HCT116 (cell line): ENCODE results near the gene FOXP2. TPM values are rescaled to one million over a fixed set of nuclear protein-coding genes. Genes with fewer than 3 reads are reported as not detected.

Experiments
- ATAC-seq: fragments of 200-7000 bp; cut with Tn5 transposase; 2 replicates; pipeline ENCODE4 v1.9.1; 2020; ENCODE audit warnings: mild to moderate bottlenecking, moderate library complexity
- BruUV-seq: library from RNA; stranded (reverse); fragments of 400-500 nt; replicated peaks from 2 replicates; lab custom pipeline; 2021; lab: Mats Ljungman, UMichigan
- CTCF ChIA-PET: fragments of 300-600 bp; sonication (Branson Sonifier 250); formaldehyde crosslinking; loops from one replicate; lab custom pipeline; 2021; ENCODE audit warnings: antibody characterized with exemption; lab: Charles Lee
- POLR2A ChIA-PET: fragments of 300-600, 350-600 bp; sonication (Branson Sonifier 250); formaldehyde crosslinking; loops from one replicate; lab custom pipeline; 2021; ENCODE audit warnings: antibody characterized with exemption; lab: Charles Lee
- RAD21 ChIA-PET, 2 experiments: fragments of 300-600 bp; sonication (Branson Sonifier 250); formaldehyde crosslinking; loops; one replicate each; lab custom pipeline; 2023; ENCODE audit warnings: low total read pairs in 2 of 2; ENCODE audit not compliant: uncharacterized antibody in 2 of 2, unreplicated experiment in 2 of 2, low non-redundant PET in 1 of 2; lab: Charles Lee
- DNase-seq: peaks from one replicate; pipeline ENCODE4 v3.0.0-alpha.2; 2010; ENCODE audit warnings: low read depth, low spot score
- H2AFZ ChIP-seq: fragments of 200-600 bp; shearing (Covaris generic), sonication (generic); 2 replicates; pipeline ENCODE4 v1.6.1; 2017; ENCODE audit warnings: low read depth, mixed run types, mixed read lengths, antibody characterized with exemption, low read length; ENCODE audit not compliant: poor library complexity, severe bottlenecking
- H3K27ac ChIP-seq: 2 replicates; pipeline ENCODE4 v1.5.1; 2012; ENCODE audit warnings: low read depth, low read length
- H3K27me3 ChIP-seq: fragments of 200-600 bp; sonication (generic); 2 replicates; pipeline ENCODE4 v1.6.1; 2016; ENCODE audit warnings: mixed run types, low read length, mixed read lengths; ENCODE audit not compliant: insufficient read depth
- H3K36me3 ChIP-seq, 2 experiments: fragments of 200-500 bp in 1 of 2; fragments of 200-600 bp in 1 of 2; sonication (Bioruptor generic) in 1 of 2; sonication (generic) in 1 of 2; 2 replicates each; pipeline versions ENCODE4 v1.5.1 to v1.6.1; 2014 to 2016; ENCODE audit warnings: low read length in 2 of 2, inconsistent platforms in 1 of 2, mixed read lengths in 1 of 2, mixed run types in 1 of 2; ENCODE audit not compliant: insufficient read depth in 2 of 2, control insufficient read depth in 1 of 2
- H3K4me1 ChIP-seq, 2 experiments: fragments of 200-600 bp in 1 of 2; sonication (generic) in 1 of 2; 2 replicates each; pipeline versions ENCODE4 v1.5.1 to v1.6.1; 2012 to 2017; ENCODE audit warnings: low read length in 2 of 2, inconsistent platforms in 1 of 2, mild to moderate bottlenecking in 1 of 2, mixed read lengths in 1 of 2, mixed run types in 1 of 2, moderate library complexity in 1 of 2; ENCODE audit not compliant: insufficient read depth in 2 of 2, control insufficient read depth in 1 of 2
- H3K4me2 ChIP-seq: fragments of 200-600 bp; sonication (generic); 2 replicates; pipeline ENCODE4 v1.6.1; 2017; ENCODE audit warnings: mixed run types, low read length, mixed read lengths
- H3K4me3 ChIP-seq, 2 experiments: fragments of 200-600 bp in 1 of 2; sonication (generic) in 1 of 2; replicated peaks in 1 of 2; 2 replicates each; pipeline ENCODE4 v1.5.1; 2011 to 2016; ENCODE audit warnings: low read length in 2 of 2, control low read depth in 1 of 2, low read depth in 1 of 2, mild to moderate bottlenecking in 1 of 2, mixed read lengths in 1 of 2, mixed run types in 1 of 2
- H3K79me2 ChIP-seq: fragments of 200-600 bp; sonication (generic); 2 replicates; pipeline ENCODE4 v1.6.1; 2017; ENCODE audit warnings: mild to moderate bottlenecking, mixed run types, low read length, moderate library complexity, mixed read lengths; ENCODE audit not compliant: insufficient read depth
- H3K9ac ChIP-seq: fragments of 200-600 bp; sonication (generic); 2 replicates; pipeline ENCODE4 v1.6.1; 2016; ENCODE audit warnings: low read length, mixed read lengths
- H3K9me2 ChIP-seq: fragments of 200-600 bp; sonication (generic), shearing (Covaris generic); 2 replicates; pipeline ENCODE4 v1.6.1; 2017; ENCODE audit warnings: mixed run types, mild to moderate bottlenecking, moderate library complexity; ENCODE audit not compliant: insufficient read depth
- H3K9me3 ChIP-seq, 2 experiments: fragments of 200-500 bp in 1 of 2; fragments of 200-600 bp in 1 of 2; sonication (Bioruptor generic) in 1 of 2; sonication (generic) in 1 of 2; 2 replicates each; pipeline ENCODE4 v1.6.1; 2014 to 2017; ENCODE audit warnings: low read length in 2 of 2, mixed read lengths in 2 of 2, inconsistent platforms in 1 of 2, low read depth in 1 of 2, mild to moderate bottlenecking in 1 of 2, mixed run types in 1 of 2, moderate library complexity in 1 of 2; ENCODE audit not compliant: control insufficient read depth in 1 of 2, insufficient read depth in 1 of 2
- H4K20me1 ChIP-seq: fragments of 200-600 bp; sonication (generic), shearing (Covaris generic); 2 replicates; pipeline ENCODE4 v1.6.1; 2017; ENCODE audit warnings: mixed run types, mild to moderate bottlenecking, moderate library complexity; ENCODE audit not compliant: insufficient read depth
- CBX3 ChIP-seq: IDR thresholded peaks from 2 replicates; pipeline ENCODE4 v1.6.1; 2012; ENCODE audit warnings: low read depth
- CEBPB ChIP-seq: IDR thresholded peaks from 2 replicates; pipeline ENCODE4 v1.6.1; 2012; ENCODE audit warnings: low read depth
- EGR1 ChIP-seq: IDR thresholded peaks from 2 replicates; pipeline ENCODE4 v1.6.1; 2012; ENCODE audit warnings: low read depth
- ELF1 ChIP-seq: IDR thresholded peaks from 2 replicates; pipeline ENCODE4 v1.6.1; 2012; ENCODE audit warnings: low read depth, borderline replicate concordance
- FOSL1 ChIP-seq: IDR thresholded peaks from 2 replicates; pipeline ENCODE4 v1.6.1; 2012; ENCODE audit warnings: low read depth
- JUND ChIP-seq: IDR thresholded peaks from 2 replicates; pipeline ENCODE4 v1.6.1; 2012
- POLR2A ChIP-seq: IDR thresholded peaks from 2 replicates; pipeline ENCODE4 v1.7.0; 2011; ENCODE audit warnings: borderline replicate concordance; ENCODE audit not compliant: insufficient read depth, insufficient read length; ENCODE audit errors: extremely low read depth
- POLR2AphosphoS5 ChIP-seq: IDR thresholded peaks from 2 replicates; pipeline ENCODE4 v1.6.1; 2011; ENCODE audit warnings: mild to moderate bottlenecking, low read depth, low read length, moderate library complexity
- SIN3A ChIP-seq: IDR thresholded peaks from 2 replicates; pipeline ENCODE4 v1.6.1; 2012; ENCODE audit warnings: low read depth
- SP1 ChIP-seq: IDR thresholded peaks from 2 replicates; pipeline ENCODE4 v1.6.1; 2012; ENCODE audit warnings: low read depth
- SRF ChIP-seq: IDR thresholded peaks from 2 replicates; pipeline ENCODE4 v1.6.1; 2012; ENCODE audit warnings: low read depth
- YY1 ChIP-seq: IDR thresholded peaks from 2 replicates; pipeline ENCODE4 v1.6.1; 2011; ENCODE audit warnings: low read length, low read depth, moderate library complexity, mild to moderate bottlenecking; ENCODE audit not compliant: insufficient replicate concordance; ENCODE audit errors: extremely low read depth
- ZNF274 ChIP-seq: fragments of 200-500 bp; sonication (Bioruptor generic); IDR thresholded peaks from 2 replicates; pipeline ENCODE4 v1.6.1; 2014; ENCODE audit warnings: mild to moderate bottlenecking, low read depth, low read length, inconsistent platforms
- intact Hi-C: fragments of 100-400 bp; cut with micrococcal nuclease; formaldehyde crosslinking; loops from 2 replicates; pipeline ENCODE4 v1.10.0; 2022
- total RNA-seq: library from RNA; stranded (reverse); gene quantifications from one replicate; pipeline ENCODE4 v1.2.1, GENCODE V29; 2021; ENCODE audit not compliant: unreplicated experiment
- TF ChIP-seq, protein P1 (sequence below): IDR thresholded peaks from 2 replicates; pipeline ENCODE4 v1.6.1; 2012; ENCODE audit warnings: low read depth
- TF ChIP-seq, protein P2 (sequence below): IDR thresholded peaks from 2 replicates; pipeline ENCODE4 v1.6.1; 2012

Gene FOXP2
- total RNA-seq, 1 experiment from 2014 or later: 2.5 TPM

DNA sequence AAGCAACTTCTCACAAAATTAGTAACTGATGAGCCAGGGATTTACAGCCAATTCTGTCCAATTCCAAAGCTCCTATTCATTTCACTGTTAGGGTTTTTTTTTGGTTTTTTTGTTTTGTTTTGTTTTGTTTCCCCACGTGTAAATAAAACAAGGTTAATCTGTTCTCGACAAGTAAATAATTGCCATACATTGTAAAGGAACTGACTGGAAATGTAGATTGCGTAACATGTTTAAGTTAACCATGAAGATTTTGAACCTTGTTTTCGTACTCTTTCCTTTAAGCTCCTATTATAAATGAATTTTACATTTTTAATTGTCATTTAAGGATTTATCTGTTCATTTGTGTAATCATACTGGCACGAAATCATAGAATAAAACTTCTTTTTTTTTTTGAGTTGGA lies 42.0 kb upstream of the FOXP2 start:
- BruUV-seq: no TSS peak
- H3K27ac ChIP-seq: no peak overlapping the region
- H3K79me2 ChIP-seq: no peaks in the 10 kb centered on the region
- TF ChIP-seq CBX3 (no peak), ELF1 (no peak), CEBPB (no peak), FOSL1 (no peak), YY1 (no peak), EGR1 (no peak), SP1 (no peak), SIN3A (no peak), JUND (no peak), POLR2AphosphoS5 (no peak), ZNF274 (no peak), POLR2A (no peak), SRF (no peak)
- TF ChIP-seq, protein P1, sequence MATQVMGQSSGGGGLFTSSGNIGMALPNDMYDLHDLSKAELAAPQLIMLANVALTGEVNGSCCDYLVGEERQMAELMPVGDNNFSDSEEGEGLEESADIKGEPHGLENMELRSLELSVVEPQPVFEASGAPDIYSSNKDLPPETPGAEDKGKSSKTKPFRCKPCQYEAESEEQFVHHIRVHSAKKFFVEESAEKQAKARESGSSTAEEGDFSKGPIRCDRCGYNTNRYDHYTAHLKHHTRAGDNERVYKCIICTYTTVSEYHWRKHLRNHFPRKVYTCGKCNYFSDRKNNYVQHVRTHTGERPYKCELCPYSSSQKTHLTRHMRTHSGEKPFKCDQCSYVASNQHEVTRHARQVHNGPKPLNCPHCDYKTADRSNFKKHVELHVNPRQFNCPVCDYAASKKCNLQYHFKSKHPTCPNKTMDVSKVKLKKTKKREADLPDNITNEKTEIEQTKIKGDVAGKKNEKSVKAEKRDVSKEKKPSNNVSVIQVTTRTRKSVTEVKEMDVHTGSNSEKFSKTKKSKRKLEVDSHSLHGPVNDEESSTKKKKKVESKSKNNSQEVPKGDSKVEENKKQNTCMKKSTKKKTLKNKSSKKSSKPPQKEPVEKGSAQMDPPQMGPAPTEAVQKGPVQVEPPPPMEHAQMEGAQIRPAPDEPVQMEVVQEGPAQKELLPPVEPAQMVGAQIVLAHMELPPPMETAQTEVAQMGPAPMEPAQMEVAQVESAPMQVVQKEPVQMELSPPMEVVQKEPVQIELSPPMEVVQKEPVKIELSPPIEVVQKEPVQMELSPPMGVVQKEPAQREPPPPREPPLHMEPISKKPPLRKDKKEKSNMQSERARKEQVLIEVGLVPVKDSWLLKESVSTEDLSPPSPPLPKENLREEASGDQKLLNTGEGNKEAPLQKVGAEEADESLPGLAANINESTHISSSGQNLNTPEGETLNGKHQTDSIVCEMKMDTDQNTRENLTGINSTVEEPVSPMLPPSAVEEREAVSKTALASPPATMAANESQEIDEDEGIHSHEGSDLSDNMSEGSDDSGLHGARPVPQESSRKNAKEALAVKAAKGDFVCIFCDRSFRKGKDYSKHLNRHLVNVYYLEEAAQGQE: no peak
- TF ChIP-seq, protein P2, sequence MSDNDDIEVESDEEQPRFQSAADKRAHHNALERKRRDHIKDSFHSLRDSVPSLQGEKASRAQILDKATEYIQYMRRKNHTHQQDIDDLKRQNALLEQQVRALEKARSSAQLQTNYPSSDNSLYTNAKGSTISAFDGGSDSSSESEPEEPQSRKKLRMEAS: no peak
- H3K27me3 ChIP-seq: no peaks in the 10 kb centered on the region
- DNase-seq (no peak), ATAC-seq (no peak)
- ChIA-PET POLR2A (no interaction called here), RAD21 (no interaction called here), CTCF (no interaction called here)
- 0 out of 4 replicates have a peak, but pooled peaks cover 0 to 3% of the 10 kb centered on the region in 2 experiments for H3K4me1 ChIP-seq
- H3K36me3 ChIP-seq: no peaks in the 10 kb centered on the region
- H3K9me3 ChIP-seq: no peaks in the 10 kb centered on the region
- no peak overlapping the region for H3K9ac ChIP-seq
- H4K20me1 ChIP-seq: no peaks in the 10 kb centered on the region
- H3K9me2 ChIP-seq: 0 out of 2 replicates have a peak, but pooled peaks cover 4% of the 10 kb centered on the region
- H3K4me3 ChIP-seq: no peak overlapping the region
- intact Hi-C loops: no loop called here
- no peak overlapping the region for H3K4me2 ChIP-seq
- H2AFZ ChIP-seq: no peak overlapping the region
